Measurements from ENCODE around the gene IFT80. TPM values are rescaled to one million over a fixed set of nuclear protein-coding genes. Genes with fewer than 3 reads are reported as not detected.

IFT80 gene
- total RNA-seq, 1 donor from 2014 or later, result 10.2 TPM

DNA sequence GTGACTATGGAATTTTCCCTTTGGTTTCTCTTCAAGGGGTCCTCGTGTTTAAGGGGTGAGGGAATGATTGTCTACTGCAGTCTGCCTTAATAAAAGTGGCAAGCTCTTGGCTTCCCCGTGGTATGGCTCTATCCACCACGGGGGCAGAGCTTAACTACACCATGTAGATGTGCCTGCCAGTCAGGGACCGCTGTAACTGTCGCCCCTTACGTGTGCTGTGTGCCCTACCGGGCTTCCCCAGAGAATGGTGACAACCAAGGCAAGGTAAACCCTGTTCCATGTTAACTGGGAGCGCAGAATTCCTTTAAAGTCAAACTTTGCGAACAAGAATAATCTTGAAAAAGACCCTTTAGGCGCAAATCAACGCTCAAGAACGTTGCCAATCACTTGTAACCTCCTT, 174.8 kb downstream of the IFT80 start:
- Histone ChIP-seq H3K4me1 (peaks cover 8% of the 10 kb centered on the region in 2 donors), H3K4me3 (peak overlapping the region in 1 of 2 donors; percentile 68), H3K27me3 (no peaks in the 10 kb centered on the region), H3K36me3 (no peaks in the 10 kb centered on the region), H3K9me3 (no peaks in the 10 kb centered on the region), H3K27ac (no peak overlapping the region)
- DNase-seq (ENCODE audit: low spot score in 2 of 2), result no peak
- no peak for TF ChIP-seq CTCF (IDR thresholded peaks at IDR 0.05)
- intact Hi-C loops (cut with DNase I), result loop anchor here (5.0 kb wide), 1 partner anchor 57 kb away; no protein-coding TSS in a partner anchor

DNA sequence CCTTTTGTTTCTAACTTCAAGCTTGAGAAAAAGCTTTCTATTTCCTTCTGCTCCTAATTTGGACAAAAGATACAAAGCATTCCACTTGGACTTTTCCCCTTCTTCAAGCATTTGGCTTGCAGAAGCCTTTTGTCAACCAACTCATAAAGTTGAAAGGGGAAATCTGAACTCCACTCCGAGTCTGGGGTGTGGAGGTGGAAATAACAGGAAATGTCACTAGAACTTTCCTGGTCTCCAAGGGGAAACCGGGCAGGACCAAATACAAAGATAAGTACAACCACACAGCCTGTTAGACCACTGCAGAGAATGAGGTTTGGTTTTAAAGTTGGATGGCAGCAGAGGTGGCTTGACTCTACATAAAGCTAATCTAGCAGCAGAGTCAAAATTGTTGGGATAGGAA, 178.0 kb downstream of the IFT80 start:
- intact Hi-C loops (cut with DNase I), result loop anchor here (5.0 kb wide), 1 partner anchor 54 kb away; no protein-coding TSS in a partner anchor
- Histone ChIP-seq H3K27me3 (no peaks in the 10 kb centered on the region), H3K4me3 (no peak overlapping the region), H3K36me3 (no peaks in the 10 kb centered on the region), H3K9me3 (no peaks in the 10 kb centered on the region), H3K4me1 (peaks cover under 1% of the 10 kb centered on the region in 2 donors), H3K27ac (no peak overlapping the region)
- TF ChIP-seq CTCF (IDR thresholded peaks at IDR 0.05), result no peak
- no peak for DNase-seq (ENCODE audit: low spot score in 2 of 2)

DNA sequence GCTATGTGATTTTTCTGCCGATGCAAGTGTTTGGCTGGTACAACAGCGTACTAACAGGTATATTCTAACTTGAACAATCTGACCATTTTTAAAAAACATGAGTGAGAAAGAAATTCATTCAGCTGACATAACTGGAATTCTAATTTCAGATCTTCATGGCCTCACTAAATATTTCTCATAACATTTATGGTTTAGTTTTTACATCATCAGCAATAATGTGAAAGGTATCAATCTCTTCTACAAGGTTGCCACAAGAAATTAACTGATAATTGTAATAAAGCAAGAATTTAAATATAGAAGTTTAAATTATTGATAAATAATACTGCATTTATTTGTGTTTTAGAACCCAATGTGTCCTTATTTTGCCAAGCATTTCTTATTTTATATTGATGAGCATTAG, 179.0 kb downstream of the IFT80 start:
- H3K4me1 ChIP-seq, result no peaks in the 10 kb centered on the region
- no peaks in the 10 kb centered on the region for H3K27me3 ChIP-seq
- no peaks in the 10 kb centered on the region for H3K9me3 ChIP-seq
- H3K4me3 ChIP-seq, result no peak overlapping the region
- no peak for DNase-seq (ENCODE audit: low spot score in 2 of 2)
- H3K36me3 ChIP-seq, result no peaks in the 10 kb centered on the region
- intact Hi-C loops (cut with DNase I), result loop anchor here (5.0 kb wide), 1 partner anchor 53 kb away; no protein-coding TSS in a partner anchor
- no peak overlapping the region for H3K27ac ChIP-seq
- no peak for TF ChIP-seq CTCF (IDR thresholded peaks at IDR 0.05)

GRCh38 chr3:160218136-160218535, 180.9 kb downstream of the IFT80 start:
- DNase-seq (ENCODE audit: low spot score in 2 of 2), result no peak
- Histone ChIP-seq H3K27me3 (no peaks in the 10 kb centered on the region), H3K4me3 (no peak overlapping the region), H3K27ac (no peak overlapping the region), H3K4me1 (no peaks in the 10 kb centered on the region), H3K9me3 (no peaks in the 10 kb centered on the region), H3K36me3 (no peaks in the 10 kb centered on the region)
- no peak for TF ChIP-seq CTCF (IDR thresholded peaks at IDR 0.05)
- intact Hi-C loops (cut with DNase I), result no loop called here

- H3K36me3 ChIP-seq, result no peaks in the 10 kb centered on the region
- no peaks in the 10 kb centered on the region for H3K27me3 ChIP-seq
- no peak overlapping the region for H3K27ac ChIP-seq
- H3K9me3 ChIP-seq, result no peaks in the 10 kb centered on the region
- no peaks in the 10 kb centered on the region for H3K4me1 ChIP-seq
- intact Hi-C loops (cut with DNase I), result no loop called here
- no peak overlapping the region for H3K4me3 ChIP-seq
- TF ChIP-seq CTCF (IDR thresholded peaks at IDR 0.05), result no peak
- DNase-seq (ENCODE audit: low spot score in 2 of 2), result no peak
These were observed 181.3 kb downstream of the IFT80 start for GRCh38 chr3:160217675-160218074.

- no peaks in the 10 kb centered on the region for H3K9me3 ChIP-seq
- TF ChIP-seq CTCF (IDR thresholded peaks at IDR 0.05), result no peak
These were observed 185.8 kb downstream of the IFT80 start for GRCh38 chr3:160213191-160213590.

More at GRCh38 chr3:160213191-160213590, 185.8 kb downstream of the IFT80 start:
- intact Hi-C loops (cut with DNase I), result no loop called here
- no peak overlapping the region for H3K4me3 ChIP-seq
- H3K27me3 ChIP-seq, result no peaks in the 10 kb centered on the region
- DNase-seq (ENCODE audit: low spot score in 2 of 2), result no peak
- H3K36me3 ChIP-seq, result no peaks in the 10 kb centered on the region
- no peaks in the 10 kb centered on the region for H3K4me1 ChIP-seq
- no peak overlapping the region for H3K27ac ChIP-seq

Measured in ascending aorta (tissue), 2 donors.